ENCODE results near the gene TULP4.

GRCh38 chr6:158472447-158472846 lies 160.2 kb downstream of the TULP4 start:
- TF ChIP-seq CTCF (IDR thresholded peaks at IDR 0.05) (no peak), POLR2A (IDR thresholded peaks at IDR 0.05) (no peak)

Measured in uterus (tissue), 2 donors.